CD4-positive, alpha-beta memory T cell (primary cell): Measurements from ENCODE around the gene TTC12. TPM values are rescaled to one million over a fixed set of nuclear protein-coding genes. Genes with fewer than 3 reads are reported as not detected.

Experiments
- CTCF ChIA-PET: fragments of 350-600 bp; sonication (Branson Sonifier 250); formaldehyde crosslinking; loops from one replicate; lab custom pipeline; 2021; ENCODE audit warnings: inconsistent platforms; ENCODE audit not compliant: partially characterized antibody; lab: Charles Lee
- POLR2A ChIA-PET: fragments of 350-600 bp; sonication (Branson Sonifier 250); formaldehyde crosslinking; loops from one replicate; lab custom pipeline; 2021; ENCODE audit not compliant: partially characterized antibody; lab: Charles Lee
- DNase-seq, 5 donors: peaks; one replicate each; pipeline versions ENCODE4 v3.0.0 to v3.0.0-alpha.2; 2020 to 2022; ENCODE audit warnings: mixed read lengths in 1 of 5
- H3K27ac ChIP-seq: one replicate; pipeline ENCODE4 v1.7.0; 2013; ENCODE audit warnings: low read depth, low read length
- H3K27me3 ChIP-seq: 2 replicates; pipeline ENCODE4 v1.7.0; 2013; ENCODE audit warnings: mild to moderate bottlenecking, low read length, moderate library complexity; ENCODE audit not compliant: insufficient read depth
- H3K36me3 ChIP-seq: 2 replicates; pipeline ENCODE4 v1.7.0; 2013; ENCODE audit warnings: mild to moderate bottlenecking, low read length, moderate library complexity; ENCODE audit not compliant: insufficient read depth
- H3K4me1 ChIP-seq: 2 replicates; pipeline ENCODE4 v1.7.0; 2013; ENCODE audit warnings: mild to moderate bottlenecking, low read length, moderate library complexity; ENCODE audit not compliant: insufficient read depth
- H3K4me3 ChIP-seq, 2 donors: one replicate each; pipeline ENCODE4 v1.7.0; 2013; ENCODE audit warnings: low read length in 2 of 2, mild to moderate bottlenecking in 1 of 2
- H3K9me3 ChIP-seq, 2 donors: one replicate each; pipeline ENCODE4 v1.7.0; 2013; ENCODE audit warnings: low read length in 2 of 2, control low read depth in 1 of 2; ENCODE audit not compliant: control insufficient read depth in 1 of 2
- H3K27ac Mint-ChIP-seq, 7 donors: one replicate each; pipeline ENCODE4 v1.8.0; 2020 to 2021; ENCODE audit warnings: mixed read lengths in 7 of 7, mild to moderate bottlenecking in 6 of 7, inconsistent platforms in 3 of 7, moderate library complexity in 3 of 7
- H3K27me3 Mint-ChIP-seq, 2 donors: one replicate each; pipeline ENCODE4 v1.8.0; 2020 to 2021; ENCODE audit warnings: mixed read lengths in 2 of 2
- H3K36me3 Mint-ChIP-seq, 2 donors: one replicate each; pipeline ENCODE4 v1.8.0; 2020 to 2021; ENCODE audit warnings: mixed read lengths in 2 of 2, inconsistent platforms in 1 of 2, mild to moderate bottlenecking in 1 of 2
- H3K4me1 Mint-ChIP-seq, 4 donors: one replicate each; pipeline ENCODE4 v1.8.0; 2020 to 2021; ENCODE audit warnings: mixed read lengths in 4 of 4, mild to moderate bottlenecking in 1 of 4
- H3K4me3 Mint-ChIP-seq, 8 donors: one replicate each; pipeline ENCODE4 v1.8.0; 2020 to 2021; ENCODE audit warnings: mixed read lengths in 8 of 8, mild to moderate bottlenecking in 7 of 8, moderate library complexity in 6 of 8, inconsistent platforms in 3 of 8
- H3K9me3 Mint-ChIP-seq, 8 donors: one replicate each; pipeline ENCODE4 v1.8.0; 2020 to 2021; ENCODE audit warnings: mixed read lengths in 8 of 8, mild to moderate bottlenecking in 5 of 8, inconsistent platforms in 3 of 8, moderate library complexity in 1 of 8
- intact Hi-C: fragments of 100-400 bp; cut with micrococcal nuclease; formaldehyde crosslinking; loops from one replicate; pipeline ENCODE4 v1.15.1; 2023
- polyA plus RNA-seq, 2 donors: library from polyadenylated mRNA; unstranded; fragments of 300-500 nt; fragmentation: Illumina TruSeq; gene quantifications; one replicate each; pipeline ENCODE4 v1.2.3, GENCODE V29; 2021
- total RNA-seq, 2 experiments: library from RNA; stranded (reverse); gene quantifications; one replicate each; pipeline ENCODE4 v1.2.3, GENCODE V29; 2021

The TTC12 gene
- total and polyA plus RNA-seq, 4 experiments from 2014 or later, result 6.9 to 75.1 (median 39.8) TPM

DNA sequence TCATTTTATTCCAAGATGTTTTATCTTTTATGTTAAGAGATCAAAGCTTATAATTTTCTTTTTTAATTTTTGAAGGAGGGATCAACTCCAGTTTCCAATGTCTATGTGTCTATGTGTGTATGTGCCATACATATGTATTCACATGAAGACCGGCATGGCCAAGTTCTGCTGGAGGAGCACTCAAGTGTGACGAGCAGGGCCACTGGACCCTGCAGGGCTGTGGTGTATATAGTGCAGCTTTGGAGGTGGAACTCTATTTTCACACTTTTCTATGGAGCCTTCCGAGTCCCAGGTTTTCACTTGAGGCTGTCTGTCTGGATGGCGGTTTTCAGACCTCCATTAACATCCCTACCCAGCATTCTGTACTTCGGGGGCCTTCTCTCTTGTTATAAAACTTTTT lies 36.5 kb upstream of the TTC12 start:
- no peak for DNase-seq
- Histone ChIP-seq H3K9me3 (no peaks in the 10 kb centered on the region), H3K36me3 (no peaks in the 10 kb centered on the region), H3K4me3 (no peak overlapping the region), H3K27ac (no peak overlapping the region), H3K27me3 (no peaks in the 10 kb centered on the region), H3K4me1 (no peaks in the 10 kb centered on the region)
- no peaks in the 10 kb centered on the region for H3K27me3 Mint-ChIP-seq
- intact Hi-C loops, result no loop called here
- no peaks in the 10 kb centered on the region for H3K9me3 Mint-ChIP-seq
- no peak overlapping the region for H3K4me3 Mint-ChIP-seq
- ChIA-PET POLR2A (no interaction called here), CTCF (interaction anchor here (0.8 kb wide), 1 partner anchor 11 kb away, joined by 3 read pairs; no protein-coding TSS in a partner anchor)
- no peak overlapping the region for H3K27ac Mint-ChIP-seq
- no peaks in the 10 kb centered on the region for H3K36me3 Mint-ChIP-seq
- H3K4me1 Mint-ChIP-seq, result no peaks in the 10 kb centered on the region

DNA sequence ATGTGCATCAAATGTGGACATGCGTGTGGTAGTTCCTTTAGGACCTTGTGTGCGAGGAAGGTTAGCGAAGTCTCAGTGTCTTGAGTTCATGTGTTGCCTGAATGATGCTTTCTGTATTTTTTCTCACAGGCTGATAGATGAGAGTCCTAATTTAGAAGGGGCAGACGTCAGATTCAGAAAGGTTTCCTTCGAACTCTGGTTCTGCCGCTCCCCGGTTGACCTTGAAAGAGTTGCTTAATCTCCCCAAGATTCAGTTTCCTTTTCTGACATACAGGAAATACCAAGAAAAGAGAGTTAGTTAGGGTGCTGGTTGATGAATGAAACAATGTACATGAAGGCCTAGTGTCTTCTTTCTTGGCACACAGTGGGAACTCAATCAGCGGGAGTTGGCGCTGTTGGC lies 35.9 kb upstream of the TTC12 start:
- ChIA-PET CTCF (interaction anchor here (1.5 kb wide), 1 partner anchor 11 kb away, joined by 4 read pairs; no protein-coding TSS in a partner anchor), POLR2A (no interaction called here)
- Mint-ChIP-seq H3K4me3 (no peak overlapping the region), H3K4me1 (no peaks in the 10 kb centered on the region), H3K27ac (no peak overlapping the region), H3K36me3 (no peaks in the 10 kb centered on the region), H3K27me3 (no peaks in the 10 kb centered on the region), H3K9me3 (no peaks in the 10 kb centered on the region)
- no peaks in the 10 kb centered on the region for H3K36me3 ChIP-seq
- DNase-seq, result no peak
- H3K4me1 ChIP-seq, result no peaks in the 10 kb centered on the region
- no peaks in the 10 kb centered on the region for H3K27me3 ChIP-seq
- intact Hi-C loops, result no loop called here
- H3K27ac ChIP-seq, result no peak overlapping the region
- no peaks in the 10 kb centered on the region for H3K9me3 ChIP-seq
- no peak overlapping the region for H3K4me3 ChIP-seq

DNA sequence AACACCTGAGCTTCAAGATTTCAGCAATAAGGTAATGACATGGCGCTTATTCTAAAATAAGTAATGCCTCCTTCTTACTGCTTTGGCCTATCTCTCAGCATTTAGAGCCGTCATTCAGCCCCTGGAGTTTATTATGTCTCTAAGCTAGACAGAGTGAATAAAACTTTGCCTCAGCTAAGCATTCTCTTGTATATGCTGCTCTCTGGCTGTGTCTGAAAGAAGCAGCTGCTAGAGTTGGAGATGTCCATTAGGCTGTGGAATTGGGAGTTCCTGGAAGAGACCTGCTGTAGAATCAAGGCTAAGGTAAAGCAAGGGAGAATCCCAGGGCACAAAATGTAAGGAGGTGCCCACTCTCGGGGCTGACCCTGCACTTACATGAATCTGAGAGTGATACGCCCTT lies 35.5 kb upstream of the TTC12 start:
- H3K4me3 Mint-ChIP-seq, result no peak overlapping the region
- DNase-seq, result no peak
- Histone ChIP-seq H3K9me3 (no peaks in the 10 kb centered on the region), H3K27me3 (no peaks in the 10 kb centered on the region), H3K36me3 (no peaks in the 10 kb centered on the region), H3K27ac (no peak overlapping the region), H3K4me1 (no peaks in the 10 kb centered on the region), H3K4me3 (no peak overlapping the region)
- intact Hi-C loops, result no loop called here
- no peaks in the 10 kb centered on the region for H3K36me3 Mint-ChIP-seq
- no peaks in the 10 kb centered on the region for H3K9me3 Mint-ChIP-seq
- H3K27me3 Mint-ChIP-seq, result no peaks in the 10 kb centered on the region
- CTCF ChIA-PET, result interaction anchor here (1.5 kb wide), 1 partner anchor 11 kb away, joined by 4 read pairs; no protein-coding TSS in a partner anchor
- POLR2A ChIA-PET, result no interaction called here
- H3K27ac Mint-ChIP-seq, result no peak overlapping the region
- H3K4me1 Mint-ChIP-seq, result no peaks in the 10 kb centered on the region

DNA sequence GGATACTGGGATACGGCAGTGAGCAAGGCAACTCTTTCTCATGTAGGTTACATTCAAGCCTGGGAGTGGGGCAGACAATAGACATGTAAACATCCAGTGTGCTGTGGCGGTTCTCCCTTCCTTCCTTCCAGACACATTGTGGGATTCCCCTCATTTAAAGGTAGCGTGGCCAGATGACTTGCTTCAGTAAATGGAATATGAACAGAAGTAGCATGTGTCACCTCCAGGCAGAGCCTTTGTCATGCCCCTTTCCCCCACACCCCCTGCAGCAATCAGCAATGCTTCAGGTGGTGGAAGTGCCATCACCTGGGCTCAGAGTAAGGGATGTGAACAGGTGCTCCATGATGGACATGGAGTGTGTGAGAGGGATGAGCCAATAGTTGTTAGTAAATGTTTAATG lies 34.8 kb upstream of the TTC12 start:
- H3K4me3 ChIP-seq, result no peak overlapping the region
- no peaks in the 10 kb centered on the region for H3K9me3 Mint-ChIP-seq
- H3K27ac Mint-ChIP-seq, result no peak overlapping the region
- H3K36me3 Mint-ChIP-seq, result no peaks in the 10 kb centered on the region
- no peak overlapping the region for H3K27ac ChIP-seq
- H3K27me3 ChIP-seq, result no peaks in the 10 kb centered on the region
- intact Hi-C loops, result no loop called here
- H3K27me3 Mint-ChIP-seq, result no peaks in the 10 kb centered on the region
- no peak overlapping the region for H3K4me3 Mint-ChIP-seq
- ChIA-PET CTCF (interaction anchor here (1.5 kb wide), 1 partner anchor 10 kb away, joined by 4 read pairs; no protein-coding TSS in a partner anchor), POLR2A (no interaction called here)
- H3K4me1 Mint-ChIP-seq, result no peaks in the 10 kb centered on the region
- H3K9me3 ChIP-seq, result no peaks in the 10 kb centered on the region
- no peak for DNase-seq
- H3K4me1 ChIP-seq, result no peaks in the 10 kb centered on the region
- no peaks in the 10 kb centered on the region for H3K36me3 ChIP-seq

DNA sequence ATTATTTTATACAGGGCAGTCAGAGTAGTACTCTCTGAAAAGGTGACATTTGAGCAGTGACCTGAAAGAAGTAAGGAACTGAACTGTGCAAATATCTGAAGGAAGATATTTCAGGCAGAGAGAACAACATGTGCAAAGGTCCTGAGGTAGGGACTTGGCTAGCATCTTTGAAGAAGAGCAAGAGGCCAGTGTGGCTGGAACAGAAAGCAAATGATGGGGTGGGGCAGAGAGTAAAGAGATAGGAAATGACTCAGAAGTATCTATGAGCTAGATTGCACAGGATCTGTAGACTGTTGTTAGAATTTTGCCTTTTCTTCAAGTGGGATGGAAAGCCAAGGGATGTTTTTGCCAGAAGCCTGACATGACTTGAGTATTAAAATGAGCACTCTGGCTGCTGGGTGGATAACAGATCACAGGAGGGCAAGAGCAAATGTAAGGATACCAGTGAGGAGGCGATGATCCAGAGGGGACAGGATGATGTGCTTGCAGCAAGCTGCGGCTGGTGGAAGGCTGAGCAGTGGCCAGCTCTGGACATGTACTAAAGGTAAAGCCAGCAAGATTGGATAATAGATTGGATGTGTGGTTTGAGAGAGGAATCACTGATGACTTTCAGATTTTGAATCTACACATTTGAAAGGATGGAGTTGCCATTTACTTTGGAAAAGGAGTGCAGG lies 33.2 kb upstream of the TTC12 start:
- H3K36me3 ChIP-seq, result no peaks in the 10 kb centered on the region
- Mint-ChIP-seq H3K4me3 (no peak overlapping the region), H3K9me3 (no peaks in the 10 kb centered on the region), H3K4me1 (no peaks in the 10 kb centered on the region), H3K27ac (no peak overlapping the region), H3K27me3 (no peaks in the 10 kb centered on the region), H3K36me3 (no peaks in the 10 kb centered on the region)
- no peak overlapping the region for H3K27ac ChIP-seq
- DNase-seq, result no peak
- H3K9me3 ChIP-seq, result no peaks in the 10 kb centered on the region
- POLR2A ChIA-PET, result no interaction called here
- no peak overlapping the region for H3K4me3 ChIP-seq
- CTCF ChIA-PET, result interaction anchor here (0.5 to 1.0 kb wide), 2 partner anchors 16 to 33 kb away, joined by 3 read pairs; no protein-coding TSS in a partner anchor
- no peaks in the 10 kb centered on the region for H3K27me3 ChIP-seq
- intact Hi-C loops, result no loop called here
- no peaks in the 10 kb centered on the region for H3K4me1 ChIP-seq

DNA sequence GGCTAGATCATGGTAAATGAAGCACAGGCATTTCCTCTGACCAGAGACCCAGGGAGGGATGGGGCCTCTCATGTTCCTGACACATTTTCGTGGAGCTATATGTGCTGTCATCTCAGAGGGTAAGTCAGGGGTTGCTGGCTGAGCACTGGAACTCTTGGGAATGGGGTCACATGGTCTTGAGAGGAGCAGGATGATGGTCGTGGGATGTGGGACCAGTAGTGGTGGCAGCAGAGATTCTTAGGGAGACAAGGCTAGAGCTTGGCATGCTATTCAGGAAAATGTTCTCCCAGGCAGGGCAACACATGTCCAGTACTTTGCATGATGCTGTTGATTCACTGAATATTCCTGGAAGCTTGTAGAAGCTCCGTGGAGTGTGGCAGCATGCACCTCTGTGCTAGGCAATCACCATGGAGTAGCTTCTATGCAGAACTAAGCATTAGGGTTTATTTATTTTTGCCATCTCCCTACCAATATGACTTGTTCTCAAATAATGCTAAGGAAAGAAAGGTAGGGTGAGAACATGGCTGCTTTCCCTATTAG lies 31.4 kb upstream of the TTC12 start:
- DNase-seq, result no peak
- Mint-ChIP-seq H3K4me3 (no peak overlapping the region), H3K9me3 (no peaks in the 10 kb centered on the region), H3K36me3 (no peaks in the 10 kb centered on the region), H3K27ac (no peak overlapping the region), H3K4me1 (no peaks in the 10 kb centered on the region), H3K27me3 (no peaks in the 10 kb centered on the region)
- POLR2A ChIA-PET, result no interaction called here
- no peak overlapping the region for H3K4me3 ChIP-seq
- H3K36me3 ChIP-seq, result no peaks in the 10 kb centered on the region
- H3K27ac ChIP-seq, result no peak overlapping the region
- no peaks in the 10 kb centered on the region for H3K9me3 ChIP-seq
- no peaks in the 10 kb centered on the region for H3K4me1 ChIP-seq
- intact Hi-C loops, result no loop called here
- no peaks in the 10 kb centered on the region for H3K27me3 ChIP-seq
- CTCF ChIA-PET, result interaction anchor here (1.2 to 1.5 kb wide), 3 partner anchors 21 to 1002 kb away, joined by 3 to 5 read pairs (median 4); no protein-coding TSS in a partner anchor

DNA sequence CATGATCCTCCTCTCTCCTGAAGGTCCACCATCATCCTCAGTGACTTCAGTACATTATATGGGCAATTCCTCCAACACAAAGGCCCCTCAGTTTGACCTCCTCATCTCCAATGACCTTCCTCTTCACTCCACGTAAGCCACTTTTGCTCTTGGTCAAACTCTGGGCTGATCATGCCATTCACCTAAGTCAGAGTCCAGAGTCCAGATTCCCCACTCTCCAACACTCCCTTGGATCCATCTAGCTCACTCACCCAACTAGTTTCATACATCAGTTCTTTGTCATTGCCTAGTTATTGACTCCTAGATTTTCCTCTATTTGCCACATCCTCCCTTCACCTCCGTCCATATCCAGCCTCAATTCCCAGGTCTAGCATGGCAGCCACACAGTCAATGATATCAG lies 30.5 kb upstream of the TTC12 start:
- Mint-ChIP-seq H3K9me3 (no peaks in the 10 kb centered on the region), H3K4me3 (no peak overlapping the region), H3K36me3 (no peaks in the 10 kb centered on the region), H3K27me3 (no peaks in the 10 kb centered on the region), H3K27ac (no peak overlapping the region), H3K4me1 (no peaks in the 10 kb centered on the region)
- no peaks in the 10 kb centered on the region for H3K27me3 ChIP-seq
- no peak overlapping the region for H3K4me3 ChIP-seq
- no peak for DNase-seq
- no peaks in the 10 kb centered on the region for H3K9me3 ChIP-seq
- no peaks in the 10 kb centered on the region for H3K4me1 ChIP-seq
- POLR2A ChIA-PET, result no interaction called here
- H3K36me3 ChIP-seq, result no peaks in the 10 kb centered on the region
- intact Hi-C loops, result no loop called here
- CTCF ChIA-PET, result interaction anchor here (1.0 to 1.2 kb wide), 2 partner anchors 20 to 58 kb away, joined by 3 read pairs; no protein-coding TSS in a partner anchor
- H3K27ac ChIP-seq, result no peak overlapping the region
